SK-N-SH (cell line): Measurements from ENCODE around the gene LTBP1. TPM values are rescaled to one million over a fixed set of nuclear protein-coding genes. Genes with fewer than 3 reads are reported as not detected.

ENCODE experiments used
- CTCF ChIA-PET: fragments of 300-600, 350-600 bp; formaldehyde crosslinking; extraction: SDS; loops from one replicate; lab custom pipeline; 2021; lab: Yijun Ruan, JAX
- POLR2A ChIA-PET: fragments of 350-600 bp; sonication (Branson Sonifier 250); formaldehyde crosslinking; extraction: SDS; loops from one replicate; lab custom pipeline; 2020; ENCODE audit warnings: antibody characterized with exemption, inconsistent platforms; lab: Yijun Ruan, JAX
- DNase-seq: peaks from one replicate; pipeline ENCODE4 v3.0.0; 2012
- H2AFZ ChIP-seq: fragments of 200-600 bp; sonication (generic); 2 replicates; pipeline ENCODE4 v1.8.1; 2016; ENCODE audit warnings: antibody characterized with exemption, mild to moderate bottlenecking, low read depth
- H3F3A ChIP-seq: fragments of 200-600 bp; sonication (generic); replicated peaks from 2 replicates; pipeline ENCODE3; 2016; ENCODE audit warnings: antibody characterized with exemption, mild to moderate bottlenecking; ENCODE audit not compliant: insufficient read depth
- H3K27ac ChIP-seq, 2 experiments: fragments of 200-500 bp in 1 of 2; fragments of 200-600 bp in 1 of 2; sonication (Bioruptor generic) in 1 of 2; sonication (generic), shearing (Covaris generic) in 1 of 2; 2 replicates each; pipeline versions ENCODE4 v1.5.1 to v1.6.1; 2014 to 2016; ENCODE audit warnings: low read depth in 2 of 2, inconsistent platforms in 1 of 2, low read length in 1 of 2, mild to moderate bottlenecking in 1 of 2, mixed read lengths in 1 of 2
- H3K27me3 ChIP-seq: fragments of 200-600 bp; sonication (generic), shearing (Covaris generic); 2 replicates; pipeline ENCODE4 v1.6.1; 2016; ENCODE audit warnings: mixed run types; ENCODE audit not compliant: insufficient read depth
- H3K36me3 ChIP-seq, 2 experiments: fragments of 200-500 bp in 1 of 2; fragments of 200-600 bp in 1 of 2; sonication (Bioruptor generic) in 1 of 2; sonication (generic) in 1 of 2; replicated peaks in 1 of 2; 2 replicates each; pipeline versions ENCODE3 to v1.5.1; 2014 to 2016; ENCODE audit warnings: low read length in 1 of 2, mild to moderate bottlenecking in 1 of 2; ENCODE audit not compliant: insufficient read depth in 2 of 2, control insufficient read depth in 1 of 2
- H3K4me1 ChIP-seq, 2 experiments: fragments of 200-500 bp in 1 of 2; fragments of 200-600 bp in 1 of 2; sonication (Bioruptor generic) in 1 of 2; sonication (generic), shearing (Covaris generic) in 1 of 2; 2 replicates each; pipeline versions ENCODE4 v1.5.1 to v1.6.1; 2014 to 2016; ENCODE audit warnings: low read depth in 1 of 2, low read length in 1 of 2, mixed run types in 1 of 2; ENCODE audit not compliant: insufficient read depth in 2 of 2, control insufficient read depth in 1 of 2
- H3K4me2 ChIP-seq: fragments of 200-600 bp; sonication (generic), shearing (Covaris generic); 2 replicates; pipeline ENCODE4 v1.6.1; 2017; ENCODE audit warnings: mixed run types
- H3K4me3 ChIP-seq, 2 experiments: fragments of 200-500 bp in 1 of 2; fragments of 200-600 bp in 1 of 2; sonication (Bioruptor generic) in 1 of 2; sonication (generic), shearing (Covaris generic) in 1 of 2; 2 replicates each; pipeline versions ENCODE4 v1.5.1 to v1.8.1; 2014 to 2016; ENCODE audit warnings: low read depth in 2 of 2, inconsistent platforms in 1 of 2, low read length in 1 of 2, mild to moderate bottlenecking in 1 of 2, mixed read lengths in 1 of 2, moderate library complexity in 1 of 2
- H3K79me2 ChIP-seq: fragments of 200-600 bp; sonication (generic); 2 replicates; pipeline ENCODE4 v1.8.1; 2017; ENCODE audit warnings: mild to moderate bottlenecking; ENCODE audit not compliant: insufficient read depth
- H3K9ac ChIP-seq: fragments of 200-600 bp; sonication (generic); 2 replicates; pipeline ENCODE4 v1.6.1; 2017; ENCODE audit warnings: mixed run types
- H3K9me2 ChIP-seq: fragments of 200-600 bp; sonication (generic); 2 replicates; pipeline ENCODE4 v1.6.1; 2017; ENCODE audit warnings: mixed run types
- H3K9me3 ChIP-seq: fragments of 200-600 bp; sonication (generic); 2 replicates; pipeline ENCODE4 v1.6.1; 2017; ENCODE audit warnings: mixed run types, mild to moderate bottlenecking, moderate library complexity
- H4K20me1 ChIP-seq: fragments of 200-600 bp; sonication (generic); 2 replicates; pipeline ENCODE4 v1.6.1; 2017; ENCODE audit warnings: mild to moderate bottlenecking, mixed run types; ENCODE audit not compliant: insufficient read depth
- ELF1 ChIP-seq: IDR thresholded peaks from 2 replicates; pipeline ENCODE4 v1.4.0; 2012
- EP300 ChIP-seq, 2 experiments: IDR thresholded peaks; 2 replicates each; pipeline versions ENCODE4 v1.4.0 to v1.6.1; 2012; ENCODE audit warnings: borderline replicate concordance in 1 of 2, low read depth in 1 of 2, low read length in 1 of 2
- FOXJ3 ChIP-seq: sonication (generic); formaldehyde crosslinking; IDR thresholded peaks from 2 replicates; pipeline ENCODE4 v1.5.1; 2020; ENCODE audit warnings: mild to moderate bottlenecking, missing genetic modification reagents
- JUND ChIP-seq: IDR thresholded peaks from 2 replicates; pipeline ENCODE4 v1.4.0; 2012
- MXI1 ChIP-seq: IDR thresholded peaks from 2 replicates; pipeline ENCODE4 v1.6.1; 2012; ENCODE audit warnings: mild to moderate bottlenecking, low read depth, low read length, improper control_type of control experiment
- NRF1 ChIP-seq: IDR thresholded peaks from 2 replicates; pipeline ENCODE4 v1.6.1; 2012; ENCODE audit warnings: low read depth, mild to moderate bottlenecking, low read length
- POLR2AphosphoS5 ChIP-seq: IDR thresholded peaks from 2 replicates; pipeline ENCODE4 v1.6.1; 2012; ENCODE audit warnings: low read depth, low read length
- RAD21 ChIP-seq: IDR thresholded peaks from 2 replicates; pipeline ENCODE4 v1.6.1; 2012; ENCODE audit warnings: mild to moderate bottlenecking, low read length
- RCOR1 ChIP-seq: fragments of 150-350 bp; IDR thresholded peaks from 2 replicates; pipeline ENCODE4 v1.6.1; 2017; ENCODE audit warnings: antibody characterized with exemption, low read length
- TAF1 ChIP-seq: IDR thresholded peaks from 2 replicates; pipeline ENCODE4 v1.6.1; 2012; ENCODE audit warnings: low read depth, mild to moderate bottlenecking, low read length, moderate library complexity, borderline replicate concordance
- TCF12 ChIP-seq: IDR thresholded peaks from 2 replicates; pipeline ENCODE4 v1.4.0; 2012
- YY1 ChIP-seq: IDR thresholded peaks from 2 replicates; pipeline ENCODE4 v1.4.0; 2012; ENCODE audit warnings: low read depth, mild to moderate bottlenecking
- WGBS: methylation state at CpG from one replicate; pipeline ENCODE4 v1.1.6; 2017; ENCODE audit warnings: low lambda C conversion rate; 5-methylcytosine and 5-hydroxymethylcytosine counted together
- polyA plus RNA-seq, 3 experiments: library from polyadenylated mRNA; depleted of rRNA; stranded (reverse); fragments of >200 nt; gene quantifications; 2 replicates each; pipeline ENCODE4 v1.2.3, GENCODE V29; 2012
- TF ChIP-seq, protein P1 (sequence below): fragments of 200-600 bp; sonication (generic); IDR thresholded peaks from 2 replicates; pipeline ENCODE4 v1.6.1; 2017; ENCODE audit warnings: antibody characterized with exemption, mild to moderate bottlenecking, moderate library complexity
- TF ChIP-seq, protein P2 (sequence below): IDR thresholded peaks from 2 replicates; pipeline ENCODE4 v1.4.0; 2012; ENCODE audit warnings: low read depth, borderline replicate concordance
- TF ChIP-seq, protein P3 (sequence below): IDR thresholded peaks from 2 replicates; pipeline ENCODE4 v1.6.1; 2012; ENCODE audit warnings: mild to moderate bottlenecking, low read depth, low read length, moderate library complexity
- TF ChIP-seq, protein P4 (sequence below): IDR thresholded peaks from 2 replicates; pipeline ENCODE4 v1.4.0; 2012; ENCODE audit warnings: low read depth
- TF ChIP-seq, protein P5 (sequence below): fragments of 150-350 bp; IDR thresholded peaks from 2 replicates; pipeline ENCODE4 v1.6.1; 2017; ENCODE audit warnings: antibody characterized with exemption, low read length, low read depth, borderline replicate concordance

The LTBP1 gene
- polyA plus RNA-seq, 1 of the 3 experiments (the other 2 are of a cell fraction) = 467 TPM

DNA sequence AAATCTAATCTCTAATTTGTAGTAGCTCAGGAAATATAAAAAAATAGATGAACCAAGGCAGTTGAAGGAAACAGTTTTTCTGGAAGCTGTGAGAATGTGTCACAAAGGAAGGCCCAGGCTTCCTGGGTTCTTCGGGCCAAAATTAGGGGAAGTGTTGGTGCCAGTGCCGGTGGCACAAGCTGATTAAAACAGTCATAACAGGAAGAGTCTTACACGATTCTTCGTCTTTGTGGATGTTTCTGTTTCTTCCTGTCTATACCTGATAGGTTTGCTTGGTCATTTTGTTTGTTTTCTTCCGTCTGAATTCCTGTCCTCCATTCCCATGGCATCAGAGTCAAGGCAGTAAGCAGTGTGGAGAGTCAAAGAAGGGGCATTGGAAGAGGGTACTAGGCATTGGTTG, 294.3 kb downstream of the LTBP1 start:
- 68% methylated on average over 5 of the region's 5 CpGs for WGBS
- CTCF ChIA-PET = no interaction called here

More for the DNA sequence above, 294.3 kb downstream of the LTBP1 start:
- Histone ChIP-seq H3K79me2 (peaks cover 54% of the 10 kb centered on the region), H3F3A (peaks cover 53% of the 10 kb centered on the region), H3K36me3 (peaks cover 3 to 33% of the 10 kb centered on the region in 2 experiments), H3K9me3 (no peaks in the 10 kb centered on the region), H3K9me2 (no peaks in the 10 kb centered on the region), H3K27me3 (no peaks in the 10 kb centered on the region), H3K4me2 (no peak overlapping the region), H2AFZ (no peak overlapping the region), H3K27ac (peak overlapping the region in 1 of 2 experiments; percentile 94; a peak in 2 of 4 replicates), H3K4me3 (no peak overlapping the region), H4K20me1 (no peaks in the 10 kb centered on the region), H3K4me1 (peaks cover 0 to 40% of the 10 kb centered on the region in 2 experiments; a peak in 2 of 4 replicates), H3K9ac (peak overlapping the region; percentile 2; the same call in 1 of the 2 replicates)
- POLR2A ChIA-PET = no interaction called here
- TF ChIP-seq RCOR1 (no peak), TCF12 (no peak), ELF1 (no peak), YY1 (no peak), RAD21 (no peak), FOXJ3 (CRISPR knock-in tag) (no peak), JUND (no peak), POLR2AphosphoS5 (no peak), NRF1 (no peak), MXI1 (no peak), TAF1 (no peak), EP300 (IDR thresholded peaks at IDR 0.05; ENCODE audit: borderline replicate concordance in 1 of 2, low read depth in 1 of 2, low read length in 1 of 2) (no peak)
- TF ChIP-seq, protein P1, sequence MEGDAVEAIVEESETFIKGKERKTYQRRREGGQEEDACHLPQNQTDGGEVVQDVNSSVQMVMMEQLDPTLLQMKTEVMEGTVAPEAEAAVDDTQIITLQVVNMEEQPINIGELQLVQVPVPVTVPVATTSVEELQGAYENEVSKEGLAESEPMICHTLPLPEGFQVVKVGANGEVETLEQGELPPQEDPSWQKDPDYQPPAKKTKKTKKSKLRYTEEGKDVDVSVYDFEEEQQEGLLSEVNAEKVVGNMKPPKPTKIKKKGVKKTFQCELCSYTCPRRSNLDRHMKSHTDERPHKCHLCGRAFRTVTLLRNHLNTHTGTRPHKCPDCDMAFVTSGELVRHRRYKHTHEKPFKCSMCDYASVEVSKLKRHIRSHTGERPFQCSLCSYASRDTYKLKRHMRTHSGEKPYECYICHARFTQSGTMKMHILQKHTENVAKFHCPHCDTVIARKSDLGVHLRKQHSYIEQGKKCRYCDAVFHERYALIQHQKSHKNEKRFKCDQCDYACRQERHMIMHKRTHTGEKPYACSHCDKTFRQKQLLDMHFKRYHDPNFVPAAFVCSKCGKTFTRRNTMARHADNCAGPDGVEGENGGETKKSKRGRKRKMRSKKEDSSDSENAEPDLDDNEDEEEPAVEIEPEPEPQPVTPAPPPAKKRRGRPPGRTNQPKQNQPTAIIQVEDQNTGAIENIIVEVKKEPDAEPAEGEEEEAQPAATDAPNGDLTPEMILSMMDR = no peak
- TF ChIP-seq, protein P2, sequence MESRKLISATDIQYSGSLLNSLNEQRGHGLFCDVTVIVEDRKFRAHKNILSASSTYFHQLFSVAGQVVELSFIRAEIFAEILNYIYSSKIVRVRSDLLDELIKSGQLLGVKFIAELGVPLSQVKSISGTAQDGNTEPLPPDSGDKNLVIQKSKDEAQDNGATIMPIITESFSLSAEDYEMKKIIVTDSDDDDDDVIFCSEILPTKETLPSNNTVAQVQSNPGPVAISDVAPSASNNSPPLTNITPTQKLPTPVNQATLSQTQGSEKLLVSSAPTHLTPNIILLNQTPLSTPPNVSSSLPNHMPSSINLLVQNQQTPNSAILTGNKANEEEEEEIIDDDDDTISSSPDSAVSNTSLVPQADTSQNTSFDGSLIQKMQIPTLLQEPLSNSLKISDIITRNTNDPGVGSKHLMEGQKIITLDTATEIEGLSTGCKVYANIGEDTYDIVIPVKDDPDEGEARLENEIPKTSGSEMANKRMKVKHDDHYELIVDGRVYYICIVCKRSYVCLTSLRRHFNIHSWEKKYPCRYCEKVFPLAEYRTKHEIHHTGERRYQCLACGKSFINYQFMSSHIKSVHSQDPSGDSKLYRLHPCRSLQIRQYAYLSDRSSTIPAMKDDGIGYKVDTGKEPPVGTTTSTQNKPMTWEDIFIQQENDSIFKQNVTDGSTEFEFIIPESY = no peak
- TF ChIP-seq, protein P3, sequence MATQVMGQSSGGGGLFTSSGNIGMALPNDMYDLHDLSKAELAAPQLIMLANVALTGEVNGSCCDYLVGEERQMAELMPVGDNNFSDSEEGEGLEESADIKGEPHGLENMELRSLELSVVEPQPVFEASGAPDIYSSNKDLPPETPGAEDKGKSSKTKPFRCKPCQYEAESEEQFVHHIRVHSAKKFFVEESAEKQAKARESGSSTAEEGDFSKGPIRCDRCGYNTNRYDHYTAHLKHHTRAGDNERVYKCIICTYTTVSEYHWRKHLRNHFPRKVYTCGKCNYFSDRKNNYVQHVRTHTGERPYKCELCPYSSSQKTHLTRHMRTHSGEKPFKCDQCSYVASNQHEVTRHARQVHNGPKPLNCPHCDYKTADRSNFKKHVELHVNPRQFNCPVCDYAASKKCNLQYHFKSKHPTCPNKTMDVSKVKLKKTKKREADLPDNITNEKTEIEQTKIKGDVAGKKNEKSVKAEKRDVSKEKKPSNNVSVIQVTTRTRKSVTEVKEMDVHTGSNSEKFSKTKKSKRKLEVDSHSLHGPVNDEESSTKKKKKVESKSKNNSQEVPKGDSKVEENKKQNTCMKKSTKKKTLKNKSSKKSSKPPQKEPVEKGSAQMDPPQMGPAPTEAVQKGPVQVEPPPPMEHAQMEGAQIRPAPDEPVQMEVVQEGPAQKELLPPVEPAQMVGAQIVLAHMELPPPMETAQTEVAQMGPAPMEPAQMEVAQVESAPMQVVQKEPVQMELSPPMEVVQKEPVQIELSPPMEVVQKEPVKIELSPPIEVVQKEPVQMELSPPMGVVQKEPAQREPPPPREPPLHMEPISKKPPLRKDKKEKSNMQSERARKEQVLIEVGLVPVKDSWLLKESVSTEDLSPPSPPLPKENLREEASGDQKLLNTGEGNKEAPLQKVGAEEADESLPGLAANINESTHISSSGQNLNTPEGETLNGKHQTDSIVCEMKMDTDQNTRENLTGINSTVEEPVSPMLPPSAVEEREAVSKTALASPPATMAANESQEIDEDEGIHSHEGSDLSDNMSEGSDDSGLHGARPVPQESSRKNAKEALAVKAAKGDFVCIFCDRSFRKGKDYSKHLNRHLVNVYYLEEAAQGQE = no peak
- TF ChIP-seq, protein P4, sequence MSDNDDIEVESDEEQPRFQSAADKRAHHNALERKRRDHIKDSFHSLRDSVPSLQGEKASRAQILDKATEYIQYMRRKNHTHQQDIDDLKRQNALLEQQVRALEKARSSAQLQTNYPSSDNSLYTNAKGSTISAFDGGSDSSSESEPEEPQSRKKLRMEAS = no peak
- TF ChIP-seq, protein P5, sequence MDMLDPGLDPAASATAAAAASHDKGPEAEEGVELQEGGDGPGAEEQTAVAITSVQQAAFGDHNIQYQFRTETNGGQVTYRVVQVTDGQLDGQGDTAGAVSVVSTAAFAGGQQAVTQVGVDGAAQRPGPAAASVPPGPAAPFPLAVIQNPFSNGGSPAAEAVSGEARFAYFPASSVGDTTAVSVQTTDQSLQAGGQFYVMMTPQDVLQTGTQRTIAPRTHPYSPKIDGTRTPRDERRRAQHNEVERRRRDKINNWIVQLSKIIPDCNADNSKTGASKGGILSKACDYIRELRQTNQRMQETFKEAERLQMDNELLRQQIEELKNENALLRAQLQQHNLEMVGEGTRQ = no peak
- DNase-seq = no peak
